Stimulated activated CD4-positive, alpha-beta T cell treated with anti-CD3 and anti-CD28 coated beads, Interleukin-2, amount 100 ng/mL, for 48 hours (primary cell): ENCODE measurements around the gene CD80.
A peak's percentile ranks its signal among the peaks of the same experiment; 100 is the strongest.
"Not testable (repeated sequence)": the region's sequence is repeated elsewhere in the genome, so short reads cannot be mapped to it uniquely, and the experiment has no call there.

ENCODE experiments used
- DNase-seq, 2 donors: peaks; one replicate each; pipeline ENCODE4 v3.0.0-alpha.2; 2020

The CD80 gene

DNA sequence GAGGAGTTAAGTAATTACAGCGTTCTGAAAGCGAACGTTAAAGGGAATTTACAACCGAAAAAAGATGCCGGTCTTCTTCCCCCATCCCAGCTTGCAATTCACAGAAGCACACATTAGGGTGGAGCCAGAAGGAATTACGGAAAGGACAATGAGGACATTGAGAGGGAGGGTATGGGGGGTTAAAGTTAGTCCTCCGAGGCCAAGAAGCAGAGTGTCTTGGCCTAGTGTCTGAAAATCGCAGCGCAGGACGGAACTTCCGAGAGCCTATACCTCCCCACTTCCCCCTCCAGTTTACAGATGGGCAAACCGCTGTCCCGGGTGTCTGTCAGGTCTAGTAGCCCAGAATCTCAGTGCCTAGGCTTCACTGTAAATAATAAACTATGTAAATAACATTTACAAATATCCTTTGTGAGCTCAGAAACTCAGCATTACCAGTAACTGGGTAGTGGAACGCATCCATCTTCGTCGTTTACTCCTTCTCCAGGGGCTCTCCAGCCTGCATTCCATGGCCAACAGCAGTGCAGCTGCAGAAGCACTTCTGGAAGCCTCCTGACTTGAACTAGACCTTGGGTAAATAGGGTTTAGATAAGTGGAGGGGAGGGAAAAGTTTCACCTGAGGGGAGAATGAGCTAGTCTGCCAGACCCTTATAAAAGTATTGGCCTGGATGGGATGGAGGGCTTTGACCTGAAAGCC lies 20.8 kb upstream of the CD80 start:
- no peak for DNase-seq

DNA sequence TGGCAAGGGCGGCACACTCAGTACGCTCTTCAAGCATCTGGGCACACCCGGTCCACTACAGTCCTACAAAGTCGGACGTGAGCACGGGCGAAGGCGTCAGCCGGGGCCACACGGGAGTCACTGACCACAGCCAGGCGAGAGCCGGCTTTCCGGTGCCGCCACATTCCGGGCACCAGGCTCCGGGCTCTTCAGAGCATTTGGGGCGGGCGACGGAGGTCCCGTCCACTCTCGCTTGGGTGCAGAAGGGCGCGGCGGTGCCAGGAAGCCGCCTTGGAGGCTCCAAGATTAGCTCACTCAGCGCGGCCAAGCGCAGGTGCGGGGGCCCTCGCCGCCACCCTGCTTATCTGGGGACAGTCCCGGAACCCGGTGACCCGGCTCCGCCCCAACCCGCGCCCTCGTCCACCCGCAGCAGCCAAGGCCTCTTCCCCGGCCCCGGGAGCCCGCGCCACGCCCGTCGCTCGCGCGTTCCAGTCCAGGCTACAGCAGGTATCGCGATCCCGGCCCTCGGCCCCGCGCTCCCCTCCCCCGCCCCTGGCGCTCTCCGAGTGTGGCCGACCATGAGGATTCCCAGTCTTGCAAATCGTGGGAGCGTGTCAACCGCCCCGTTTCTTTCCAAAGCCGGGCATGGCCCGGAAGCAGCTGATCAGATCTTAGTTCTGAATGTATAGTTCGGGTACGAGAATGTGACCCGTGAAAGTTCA lies 20.1 kb upstream of the CD80 start, which contains the start of gene ADPRH:
Gene ADPRH (plus strand): TSS at position 127 of the 701 bp plus-strand sequence. CDS start 2,678 bp downstream, outside the sequence.
- DNase-seq = peak; percentile 44 to 58

GRCh38 chr3:119575507-119575906 lies 16.1 kb upstream of the CD80 start:
- DNase-seq = no peak

- DNase-seq = no peak
These were observed 12.3 kb upstream of the CD80 start for GRCh38 chr3:119571688-119572087.

GRCh38 chr3:119571230-119571629 lies 11.8 kb upstream of the CD80 start:
- no peak for DNase-seq

- DNase-seq = no peak
These were observed 10.8 kb upstream of the CD80 start for GRCh38 chr3:119570229-119570628.

- DNase-seq = no peak
These were observed 9.7 kb upstream of the CD80 start for GRCh38 chr3:119569156-119569555.

GRCh38 chr3:119563334-119563733 lies 3.9 kb upstream of the CD80 start:
- DNase-seq = not testable (repeated sequence)

DNA sequence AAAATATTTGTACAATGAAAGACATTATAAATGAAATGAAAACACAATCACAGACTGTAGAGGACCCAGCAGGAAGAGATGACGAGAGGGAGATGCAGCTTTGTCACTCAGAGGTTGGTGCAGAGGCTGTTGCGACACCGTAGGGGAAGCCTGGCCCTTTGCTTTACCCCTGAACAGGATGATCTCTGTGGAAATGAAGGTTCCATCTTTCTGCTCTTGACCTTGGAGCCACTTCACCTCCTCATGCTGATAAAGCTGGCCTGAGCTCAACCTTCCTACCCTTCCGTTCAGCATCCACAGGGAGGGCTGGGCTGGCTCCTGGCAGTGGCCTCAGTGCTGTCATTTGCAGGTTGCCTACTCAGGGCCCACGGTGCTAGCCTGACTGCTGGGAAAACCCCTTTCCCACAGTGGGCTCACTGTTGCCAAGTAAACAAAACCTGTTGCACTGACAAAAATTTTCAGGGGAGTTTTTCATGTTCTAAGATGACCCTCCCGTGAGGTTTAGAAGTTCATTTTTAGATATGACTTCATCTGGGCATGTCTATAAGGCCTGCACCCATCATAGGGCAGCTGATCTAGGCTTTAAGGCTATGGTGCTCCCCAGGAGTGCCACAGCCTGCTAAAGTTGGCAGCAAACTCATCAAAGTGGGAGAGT lies 3.0 kb upstream of the CD80 start:
- no peak for DNase-seq

DNA sequence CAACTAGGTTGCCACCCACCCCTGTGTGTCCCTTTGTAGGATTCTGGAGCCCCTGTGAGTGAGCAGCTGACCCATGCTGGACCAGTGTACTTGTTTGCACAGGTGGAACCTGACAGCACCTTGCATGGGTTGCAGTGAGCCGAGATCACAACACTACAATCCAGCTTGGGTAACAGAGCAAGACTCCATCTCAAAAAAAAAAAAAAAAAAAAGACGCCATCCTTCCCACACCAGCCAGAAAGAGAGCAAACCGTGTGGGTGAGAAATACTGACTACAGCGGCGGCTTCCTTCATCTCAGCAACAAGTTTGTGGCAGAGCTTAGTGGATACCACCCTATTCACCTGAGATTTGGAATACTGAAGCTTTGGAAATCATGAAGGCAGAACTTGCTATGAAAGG lies 746 bp upstream of the CD80 start:
- DNase-seq = no peak

DNA sequence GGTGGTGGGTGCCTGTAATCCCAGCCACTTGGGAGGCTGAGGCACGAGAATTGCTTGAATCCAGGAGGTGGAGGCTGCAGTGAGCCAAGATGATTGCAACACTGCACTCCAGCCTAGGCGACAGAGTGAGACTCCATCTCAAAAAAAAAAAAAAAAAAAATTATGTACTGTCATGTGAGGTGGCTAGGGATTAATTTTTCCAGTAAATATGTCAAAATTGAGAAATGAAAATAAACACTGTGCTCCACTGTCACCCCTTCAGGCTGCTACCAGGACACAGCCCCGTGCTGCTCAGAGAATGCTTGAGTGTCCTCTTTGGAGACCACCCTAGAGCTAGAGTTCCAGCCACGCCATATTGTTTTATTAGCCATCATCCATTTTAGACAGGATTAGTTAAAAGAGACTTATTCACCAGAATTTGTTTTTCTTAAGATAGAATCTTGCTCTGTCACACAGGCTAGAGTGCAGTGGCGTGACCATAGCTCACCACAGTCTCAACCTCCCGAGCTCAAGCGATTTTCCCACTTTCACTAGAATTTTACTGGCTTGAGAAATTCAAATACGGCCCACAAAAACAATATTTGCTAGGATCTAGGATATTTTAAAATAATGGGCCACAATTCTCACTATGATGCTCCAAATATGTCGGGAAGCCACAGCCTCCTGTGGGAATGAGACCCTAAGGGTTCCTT lies 642 bp downstream of the CD80 start:
- DNase-seq = no peak

DNA sequence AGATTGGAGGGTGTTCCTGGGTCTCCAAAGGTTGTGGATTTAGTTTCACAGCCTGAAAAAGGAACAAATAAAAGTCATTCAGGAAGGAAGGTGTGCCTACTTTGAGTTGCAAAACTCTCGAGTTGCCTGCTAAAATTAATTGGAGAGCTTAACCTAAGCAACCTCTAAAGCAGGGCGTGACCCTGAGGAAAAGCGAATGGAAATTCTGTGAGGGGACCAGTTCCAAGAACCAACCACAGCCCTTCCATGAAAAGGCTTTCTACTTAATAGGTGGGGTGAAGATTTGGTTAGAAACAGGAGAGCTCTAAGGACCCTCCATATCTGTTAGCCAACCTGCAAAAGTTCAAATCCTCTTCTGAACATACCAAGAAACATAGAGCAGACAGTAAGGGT lies 1.5 kb downstream of the CD80 start:
- no peak for DNase-seq

DNA sequence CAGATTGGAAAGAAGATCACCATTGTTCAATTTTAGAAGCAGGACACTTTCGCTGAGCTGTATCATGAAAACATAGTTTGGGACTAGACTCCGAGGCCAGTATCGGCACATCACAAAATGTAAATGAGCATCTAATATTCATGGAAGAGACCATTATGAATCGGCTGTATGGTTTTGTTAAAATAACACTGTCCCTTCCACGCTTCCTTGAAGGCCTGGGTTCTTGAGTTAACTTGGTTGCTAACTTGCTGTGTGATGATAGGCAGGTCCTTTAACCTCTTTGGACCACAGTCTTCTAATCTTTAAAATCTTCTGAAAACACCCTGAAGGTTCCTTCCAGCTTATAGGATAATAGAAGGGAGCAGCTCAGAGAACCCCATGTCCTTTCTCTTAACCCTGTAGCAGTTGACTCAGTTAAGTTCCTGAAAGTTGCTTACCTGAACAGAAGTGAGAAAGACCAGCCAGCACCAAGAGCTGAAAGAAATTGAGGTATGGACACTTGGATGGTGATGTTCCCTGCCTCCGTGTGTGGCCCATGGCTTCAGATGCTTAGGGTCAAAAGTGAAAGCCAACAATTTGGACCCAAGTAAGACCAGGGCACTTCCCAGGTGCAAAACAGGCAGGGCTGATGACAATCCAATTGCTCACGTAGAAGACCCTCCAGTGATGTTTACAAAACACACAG lies 2.1 kb downstream of the CD80 start:
- no peak for DNase-seq

- DNase-seq = no peak
These were observed 3.5 kb downstream of the CD80 start for GRCh38 chr3:119555929-119556328.

DNA sequence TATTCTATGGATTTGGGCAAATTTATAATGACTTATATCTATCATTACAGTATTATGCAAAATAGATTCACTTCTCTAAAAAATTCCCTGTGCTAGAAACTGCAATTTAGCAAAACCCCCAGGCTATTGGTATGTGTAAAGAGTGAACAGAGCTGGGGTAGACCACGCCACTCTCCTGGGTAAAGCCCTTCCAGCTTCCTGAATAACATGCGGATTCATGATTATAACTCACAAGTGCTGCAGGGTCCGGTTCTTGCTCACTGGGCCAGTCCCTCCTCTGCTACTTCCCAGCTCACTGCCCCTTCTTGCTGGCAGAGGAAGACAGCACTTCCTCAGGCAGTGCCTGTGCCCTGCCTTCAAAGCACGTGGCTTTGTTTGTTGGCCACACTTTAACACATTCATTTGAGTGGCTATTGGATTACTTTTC lies 4.1 kb downstream of the CD80 start:
- no peak for DNase-seq

DNA sequence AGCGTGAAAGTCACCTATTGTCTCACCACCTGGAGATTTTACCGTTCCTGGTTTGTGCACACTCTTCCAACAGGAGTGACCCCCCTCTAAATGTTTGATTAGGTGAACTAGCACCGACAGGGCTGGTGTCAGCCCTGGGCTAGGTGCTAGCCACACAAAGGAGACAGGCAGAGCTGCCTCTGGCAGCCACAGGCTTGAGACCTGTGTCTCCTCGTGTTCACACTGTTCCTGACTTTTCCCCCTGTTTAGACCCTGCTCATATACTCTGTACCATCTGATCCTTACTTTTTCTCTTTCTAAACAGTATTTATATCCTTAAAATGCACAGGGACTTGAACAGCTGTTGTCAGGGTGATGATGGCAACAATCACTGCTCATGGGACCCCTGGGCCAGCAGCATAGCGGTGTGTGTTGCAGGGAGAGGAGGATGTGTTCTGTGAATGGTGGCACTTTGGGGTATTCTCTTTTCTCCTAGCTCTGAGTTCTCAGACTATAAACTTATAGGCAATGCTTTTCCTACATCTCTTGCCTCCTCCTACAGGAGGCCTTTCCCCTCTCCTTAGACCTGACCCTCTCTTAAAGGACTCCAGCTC lies 5.5 kb downstream of the CD80 start:
- DNase-seq = no peak

- DNase-seq = not testable (repeated sequence)
These were observed 6.5 kb downstream of the CD80 start for GRCh38 chr3:119552928-119553327.

DNA sequence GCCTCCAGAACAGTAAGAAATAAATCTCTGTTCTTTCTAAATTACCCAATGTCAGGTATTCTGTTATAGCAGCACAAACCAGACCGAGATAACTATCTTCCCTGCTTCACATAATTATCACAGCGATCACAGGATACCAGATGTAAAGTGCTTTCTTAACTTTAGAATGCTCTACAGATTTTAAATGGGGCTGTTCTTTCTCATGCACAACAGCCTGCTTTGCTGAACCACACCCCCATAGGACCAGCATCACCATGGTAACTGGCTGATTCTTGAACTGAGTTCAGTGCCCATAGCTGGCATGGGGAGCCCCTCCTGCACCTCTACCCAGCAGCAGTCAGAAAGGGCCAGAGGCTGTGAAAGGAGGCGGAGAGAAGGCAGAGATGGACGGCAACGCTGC lies 7.8 kb downstream of the CD80 start:
- DNase-seq = no peak

GRCh38 chr3:119550192-119550910 lies 9.1 kb downstream of the CD80 start:
- DNase-seq = no peak

- DNase-seq = no peak
These were observed 11.1 kb downstream of the CD80 start for GRCh38 chr3:119548341-119548740.

DNA sequence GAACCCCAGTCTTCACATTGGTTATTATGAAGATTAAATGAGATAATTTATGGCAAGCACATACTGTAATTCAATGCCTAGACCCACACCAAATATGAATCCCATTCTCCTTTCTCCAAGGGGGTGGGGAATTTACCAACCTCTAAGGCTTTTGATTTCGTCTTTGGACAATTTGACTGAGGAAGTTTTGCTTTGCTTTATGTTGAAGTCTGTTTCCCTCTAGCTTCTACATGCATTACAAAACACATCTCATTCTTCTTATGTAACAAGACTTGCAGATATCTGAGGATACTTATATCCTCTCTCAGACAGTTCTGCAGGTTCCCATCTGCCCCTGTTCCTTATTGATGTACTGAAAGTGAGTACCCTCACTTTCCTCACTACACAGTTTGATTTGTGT lies 12.2 kb downstream of the CD80 start:
- DNase-seq = no peak

- DNase-seq = no peak
These were observed 16.3 kb downstream of the CD80 start for GRCh38 chr3:119543147-119543546.
